ENCODE data around the gene DDR1.
A peak's percentile ranks its signal among the peaks of the same experiment; 100 is the strongest.
"Not testable (repeated sequence)": the region's sequence is repeated elsewhere in the genome, so short reads cannot be mapped to it uniquely, and the experiment has no call there.

The DDR1 gene

GRCh38 chr6:30854285-30855040 is 29.9 kb upstream of the DDR1 start:
- DNase-seq, result no peak

- DNase-seq, result no peak
Observed at GRCh38 chr6:30855429-30856075, 28.8 kb upstream of the DDR1 start.

- no peak for DNase-seq
Observed at GRCh38 chr6:30857112-30857511, 27.2 kb upstream of the DDR1 start.

GRCh38 chr6:30857549-30857948 is 26.8 kb upstream of the DDR1 start:
- DNase-seq, result no peak

- not testable (repeated sequence) for DNase-seq
Observed at GRCh38 chr6:30859726-30860125, 24.6 kb upstream of the DDR1 start.

GRCh38 chr6:30861257-30862048 is 22.9 kb upstream of the DDR1 start:
- DNase-seq, result no peak

GRCh38 chr6:30862156-30862875 is 22.0 kb upstream of the DDR1 start:
- DNase-seq, result no peak

- DNase-seq, result no peak
Observed at GRCh38 chr6:30864325-30864724, 20.0 kb upstream of the DDR1 start.

GRCh38 chr6:30869241-30869749 is 15.0 kb upstream of the DDR1 start:
- DNase-seq, result not testable (repeated sequence)

- no peak for DNase-seq
Observed at GRCh38 chr6:30870546-30870945, 13.8 kb upstream of the DDR1 start.

- no peak for DNase-seq
Observed at GRCh38 chr6:30871592-30872183, 12.6 kb upstream of the DDR1 start.

GRCh38 chr6:30873137-30873640 is 11.1 kb upstream of the DDR1 start:
- no peak for DNase-seq

GRCh38 chr6:30873795-30874194 is 10.5 kb upstream of the DDR1 start:
- not testable (repeated sequence) for DNase-seq

- DNase-seq, result no peak
Observed at GRCh38 chr6:30875244-30876038, 8.9 kb upstream of the DDR1 start.

GRCh38 chr6:30876039-30876730 is 8.1 kb upstream of the DDR1 start:
- no peak for DNase-seq

GRCh38 chr6:30877419-30878262 is 6.7 kb upstream of the DDR1 start:
- DNase-seq, result peak; percentile 83 to 88

- no peak for DNase-seq
Observed at GRCh38 chr6:30879684-30880427, 4.5 kb upstream of the DDR1 start.

- DNase-seq, result no peak
Observed at GRCh38 chr6:30880698-30881252, 3.5 kb upstream of the DDR1 start.

All from SW 1271 (cell line).